GM19043 (cell line): ENCODE data around the gene DMBT1.
"Not testable (repeated sequence)": the region's sequence is repeated elsewhere in the genome, so short reads cannot be mapped to it uniquely, and the experiment has no call there.

ENCODE experiments used
- ATAC-seq: cut with Tn5 transposase; IDR thresholded peaks from one replicate; pipeline ENCODE4 v1.9.1; 2021; ENCODE audit warnings: low read depth; ENCODE audit not compliant: unreplicated experiment

DMBT1 gene

DNA sequence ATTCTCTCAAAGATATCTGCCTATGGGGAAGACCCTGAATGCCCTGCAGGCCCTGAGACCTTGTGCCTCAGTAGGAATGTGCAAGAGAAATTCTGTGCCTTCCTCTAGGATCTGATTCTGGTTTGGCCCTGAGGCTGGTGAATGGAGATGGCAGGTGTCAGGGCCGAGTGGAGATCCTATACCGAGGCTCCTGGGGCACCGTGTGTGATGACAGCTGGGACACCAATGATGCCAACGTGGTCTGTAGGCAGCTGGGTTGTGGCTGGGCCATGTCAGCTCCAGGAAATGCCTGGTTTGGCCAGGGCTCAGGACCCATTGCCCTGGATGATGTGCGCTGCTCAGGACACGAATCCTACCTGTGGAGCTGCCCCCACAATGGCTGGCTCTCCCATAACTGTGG lies 15.7 kb downstream of the DMBT1 start:
- no peak for ATAC-seq

DNA sequence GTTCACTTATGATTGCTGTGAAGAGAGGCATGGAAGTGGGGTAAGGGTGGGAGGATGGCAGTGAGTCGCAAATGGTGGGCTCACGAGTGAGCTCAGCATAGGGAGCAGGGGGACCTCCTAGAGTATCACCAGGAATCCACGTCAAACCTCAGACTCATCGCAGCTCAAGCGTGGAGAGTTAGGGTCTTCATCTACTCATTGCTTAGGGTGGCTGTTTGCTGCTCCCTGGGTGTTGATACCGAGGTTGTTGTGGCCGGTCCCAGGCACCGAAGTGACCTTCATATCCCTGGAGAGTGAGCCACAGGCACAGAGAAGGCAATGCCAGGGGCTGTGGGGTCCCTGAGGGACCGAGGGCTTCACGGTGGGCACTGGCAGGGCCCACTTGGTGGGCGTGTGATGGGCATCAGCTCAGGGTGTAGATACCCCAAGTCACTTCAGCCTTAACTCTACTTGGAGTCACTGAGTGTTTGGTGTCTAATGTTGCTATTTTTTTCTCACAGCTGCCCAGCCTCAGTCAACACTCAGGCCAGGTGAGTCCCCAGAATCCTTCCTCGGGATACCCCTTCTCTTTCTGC lies 16.8 kb downstream of the DMBT1 start:
- no peak for ATAC-seq

DNA sequence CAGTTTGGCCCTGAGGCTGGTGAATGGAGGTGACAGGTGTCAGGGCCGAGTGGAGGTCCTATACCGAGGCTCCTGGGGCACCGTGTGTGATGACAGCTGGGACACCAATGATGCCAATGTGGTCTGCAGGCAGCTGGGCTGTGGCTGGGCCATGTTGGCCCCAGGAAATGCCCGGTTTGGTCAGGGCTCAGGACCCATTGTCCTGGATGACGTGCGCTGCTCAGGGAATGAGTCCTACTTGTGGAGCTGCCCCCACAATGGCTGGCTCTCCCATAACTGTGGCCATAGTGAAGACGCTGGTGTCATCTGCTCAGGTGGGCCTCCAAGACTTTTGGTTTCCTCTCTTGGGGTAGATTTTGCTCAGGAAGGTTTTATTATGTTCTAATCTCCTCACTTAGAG lies 25.5 kb downstream of the DMBT1 start:
- ATAC-seq: not testable (repeated sequence)

DNA sequence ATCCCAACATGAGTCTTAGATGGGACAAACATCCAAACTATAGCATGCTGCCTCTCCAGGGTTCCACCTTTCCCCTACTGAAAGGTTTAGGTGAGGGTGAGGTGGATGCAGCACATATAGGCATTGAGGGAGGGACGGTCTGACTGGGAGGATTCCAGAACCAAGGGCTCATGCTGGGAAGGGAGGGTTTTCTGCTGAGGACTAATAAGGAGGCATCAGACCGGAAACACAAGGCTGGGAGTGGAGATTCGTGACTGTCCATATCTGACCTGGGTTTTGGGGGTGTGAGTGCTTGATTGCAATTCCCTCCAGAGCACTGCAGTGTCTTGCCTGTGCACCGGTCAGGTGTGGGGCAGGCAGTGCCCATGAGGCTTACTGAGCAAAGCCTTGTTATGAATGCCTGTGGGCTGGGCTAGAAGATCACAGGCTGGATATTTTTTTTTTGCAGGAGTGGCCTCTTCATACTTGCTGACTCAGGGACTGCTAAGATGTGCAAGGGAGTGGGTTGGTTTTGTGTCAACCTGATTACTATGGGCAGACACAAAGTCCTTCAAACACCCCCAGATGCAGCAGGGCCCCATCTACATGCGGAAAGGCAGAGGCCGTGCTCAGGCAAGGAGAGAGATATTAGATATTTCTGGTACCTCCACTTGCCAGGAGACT lies 26.7 kb downstream of the DMBT1 start:
- no peak for ATAC-seq

DNA sequence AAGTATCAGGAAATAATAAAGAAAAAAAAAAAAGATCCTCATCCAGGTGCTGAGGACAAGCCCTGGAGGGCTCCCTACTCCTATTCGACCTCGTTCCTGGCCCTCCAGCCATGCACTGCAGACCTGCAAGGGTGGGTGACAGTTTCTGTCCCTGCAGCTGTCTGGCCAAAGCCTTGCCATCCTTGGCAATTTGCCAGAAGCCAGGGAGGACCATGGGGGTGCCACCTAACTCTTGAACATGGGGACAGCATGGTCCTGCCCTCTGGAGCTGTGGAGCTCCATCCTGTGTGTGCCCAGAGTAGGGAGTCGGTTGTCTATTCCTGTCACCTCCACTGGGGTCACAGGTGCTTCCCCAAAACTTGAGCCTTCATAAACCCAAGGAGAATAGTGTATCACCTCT lies 27.8 kb downstream of the DMBT1 start:
- ATAC-seq: no peak

DNA sequence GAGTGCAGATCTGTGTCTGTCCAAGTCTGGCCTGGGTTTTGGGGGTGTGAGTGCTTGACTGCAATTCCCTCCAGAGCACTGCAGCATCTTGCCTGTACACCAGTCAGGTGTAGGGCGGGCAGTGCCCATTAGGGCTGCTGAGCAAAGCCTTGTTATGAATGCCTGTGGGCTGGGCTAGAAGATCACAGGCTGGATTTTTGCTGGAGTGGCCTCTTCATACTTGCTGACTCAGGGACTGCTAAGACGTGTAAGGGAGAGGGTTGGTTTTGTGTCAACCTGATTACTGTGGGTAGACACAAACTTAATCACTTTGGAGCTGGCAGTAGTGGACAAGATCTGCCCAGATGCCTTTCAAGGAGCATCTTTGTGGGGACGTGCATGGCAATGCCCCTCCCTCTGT lies 29.6 kb downstream of the DMBT1 start:
- no peak for ATAC-seq

DNA sequence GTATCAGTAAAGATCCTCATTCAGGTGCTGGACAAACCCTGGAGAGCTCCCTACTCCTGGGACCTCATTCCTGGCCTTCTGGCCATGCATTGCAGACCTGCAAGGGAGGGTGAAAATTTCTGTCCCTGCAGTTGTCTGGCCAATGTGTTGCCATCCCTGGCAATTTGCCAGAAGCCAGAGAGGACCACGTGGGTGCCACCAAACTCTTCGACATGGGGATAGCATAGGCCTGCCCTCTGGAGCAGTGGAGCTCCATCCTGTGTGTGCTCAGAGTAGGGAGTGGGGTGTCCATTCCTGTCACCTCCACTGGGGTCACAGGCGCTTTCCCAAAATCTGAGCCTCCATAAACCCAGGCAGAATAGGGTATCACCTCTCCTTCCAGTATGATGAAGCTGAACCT lies 31.2 kb downstream of the DMBT1 start:
- no peak for ATAC-seq

DNA sequence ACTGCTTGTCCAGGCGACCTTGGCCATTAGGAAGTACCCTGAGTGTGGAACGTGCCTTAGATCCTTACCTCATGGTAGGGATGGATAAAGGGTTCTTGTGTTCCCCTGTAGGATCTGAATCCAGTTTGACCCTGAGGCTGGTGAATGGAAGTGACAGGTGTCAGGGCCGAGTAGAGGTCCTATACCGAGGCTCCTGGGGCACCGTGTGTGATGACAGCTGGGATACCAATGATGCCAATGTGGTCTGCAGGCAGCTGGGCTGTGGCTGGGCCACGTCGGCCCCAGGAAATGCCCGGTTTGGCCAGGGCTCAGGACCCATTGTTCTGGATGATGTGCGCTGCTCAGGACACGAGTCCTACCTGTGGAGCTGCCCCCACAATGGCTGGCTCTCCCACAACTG lies 31.6 kb downstream of the DMBT1 start:
- ATAC-seq: no peak

DNA sequence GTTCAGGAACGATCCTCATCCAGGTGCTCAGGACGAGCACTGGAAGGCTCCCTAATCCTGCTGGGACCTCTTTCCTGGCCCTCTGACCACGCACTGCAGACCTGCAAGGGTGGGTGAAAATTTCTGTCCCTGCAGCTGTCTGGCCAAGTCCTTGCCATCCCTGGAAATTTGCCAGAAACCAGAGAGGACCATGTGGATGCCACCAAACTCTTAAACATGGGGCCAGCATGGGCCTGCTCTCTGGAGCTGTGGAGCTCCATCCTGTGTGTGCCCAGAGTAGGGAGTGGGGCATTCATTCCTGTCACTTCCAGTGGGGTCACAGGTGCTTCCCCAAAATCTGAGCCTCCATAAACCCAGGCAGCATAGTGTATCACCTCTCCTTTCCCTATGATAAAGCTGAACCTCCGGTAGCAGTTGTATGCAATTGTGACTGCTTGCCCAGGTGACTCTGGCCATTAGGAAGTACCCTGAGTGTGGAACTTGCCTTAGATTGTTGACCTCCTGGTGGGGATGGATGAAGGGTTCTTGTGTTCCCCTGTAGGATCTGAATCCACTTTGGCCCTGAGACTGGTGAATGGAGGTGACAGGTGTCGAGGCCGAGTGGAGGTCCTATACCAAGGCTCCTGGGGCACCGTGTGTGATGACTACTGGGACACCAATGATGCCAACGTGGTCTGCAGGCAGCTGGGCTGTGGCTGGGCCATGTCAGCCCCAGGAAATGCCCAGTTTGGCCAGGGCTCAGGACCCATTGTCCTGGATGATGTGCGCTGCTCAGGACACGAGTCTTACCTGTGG lies 57.1 kb downstream of the DMBT1 start:
- no peak for ATAC-seq

DNA sequence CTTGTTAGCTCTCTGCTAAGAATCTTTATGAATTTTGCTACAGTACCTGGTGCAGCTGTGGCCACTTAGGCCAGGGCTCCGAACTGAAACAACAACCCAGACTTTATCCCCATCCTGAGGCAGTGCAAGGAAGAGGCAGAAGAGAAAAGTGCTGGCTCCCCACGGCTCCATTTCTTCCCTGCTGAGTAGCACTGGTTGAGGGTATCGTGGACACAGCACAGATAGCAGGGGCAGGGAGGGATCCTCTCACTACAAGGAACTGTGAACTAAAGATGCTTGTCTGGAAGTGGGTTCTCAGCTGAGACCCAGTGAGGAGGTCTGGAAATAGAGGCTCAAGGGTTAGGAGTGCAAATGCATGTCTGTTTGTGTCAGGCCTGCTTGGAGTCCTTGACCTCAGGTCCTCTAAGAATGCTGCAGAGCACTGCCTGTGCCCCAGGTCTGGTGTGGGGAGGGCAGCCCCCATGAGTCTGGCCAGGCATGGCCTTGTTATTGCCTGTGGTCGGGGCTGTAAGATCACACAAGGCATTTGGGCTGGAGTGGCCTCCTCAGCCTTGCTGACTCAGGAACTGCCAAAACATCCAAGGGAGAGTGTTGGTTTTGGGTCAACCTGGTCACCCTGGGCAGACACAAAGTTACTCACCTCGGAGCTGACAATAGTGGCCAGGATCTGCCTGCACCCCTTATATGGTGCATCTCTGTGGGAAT lies 58.1 kb downstream of the DMBT1 start:
- no peak for ATAC-seq

DNA sequence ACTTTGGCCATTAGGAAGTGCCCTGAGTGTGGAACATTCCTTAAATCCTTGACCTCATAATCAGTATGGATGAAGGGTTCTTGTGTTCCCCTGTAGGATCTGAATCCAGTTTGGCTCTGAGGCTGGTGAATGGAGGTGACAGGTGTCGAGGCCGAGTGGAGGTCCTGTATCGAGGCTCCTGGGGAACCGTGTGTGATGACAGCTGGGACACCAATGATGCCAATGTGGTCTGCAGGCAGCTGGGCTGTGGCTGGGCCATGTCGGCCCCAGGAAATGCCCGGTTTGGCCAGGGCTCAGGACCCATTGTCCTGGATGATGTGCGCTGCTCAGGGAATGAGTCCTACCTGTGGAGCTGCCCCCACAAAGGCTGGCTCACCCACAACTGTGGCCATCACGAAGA lies 60.4 kb downstream of the DMBT1 start:
- ATAC-seq: not testable (repeated sequence)

DNA sequence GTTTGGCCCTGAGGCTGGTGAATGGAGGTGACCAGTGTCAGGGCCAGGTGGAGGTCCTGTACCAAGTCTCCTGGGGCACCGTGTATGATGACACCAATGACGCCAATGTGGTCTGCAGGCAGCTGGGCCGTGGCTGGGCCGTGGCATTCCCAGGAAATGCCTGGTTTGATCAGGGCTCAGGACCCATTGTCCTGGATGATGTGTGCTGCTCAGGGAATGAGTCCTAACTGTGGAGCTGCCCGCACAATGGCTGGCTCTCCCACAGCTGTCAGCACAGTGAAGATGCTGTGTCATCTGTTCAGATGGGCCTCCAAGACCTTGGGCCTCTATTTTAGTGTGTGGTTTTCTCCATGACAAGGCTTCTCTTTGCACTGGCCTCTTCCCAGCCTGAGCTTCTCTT lies 64.0 kb downstream of the DMBT1 start:
- no peak for ATAC-seq

DNA sequence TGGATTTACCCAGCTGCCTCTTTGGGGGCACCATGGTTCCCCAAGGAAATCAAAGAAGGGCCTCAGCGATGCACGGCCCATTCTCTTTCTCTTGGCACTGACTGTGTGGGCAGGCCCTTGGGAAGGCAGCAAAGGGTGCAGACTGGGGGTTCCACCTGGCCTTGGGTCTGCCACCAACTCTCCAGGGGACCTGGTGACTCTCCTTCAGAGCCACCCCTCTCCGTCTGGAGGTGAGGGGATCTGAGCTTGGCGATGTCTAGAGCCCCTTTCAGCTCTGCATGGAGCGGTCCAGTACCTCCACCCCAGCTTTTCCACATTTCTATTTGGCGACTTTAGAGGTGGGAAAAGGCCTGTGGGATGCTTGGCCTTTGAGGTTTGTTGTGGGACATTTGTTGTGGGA lies 70.0 kb downstream of the DMBT1 start:
- ATAC-seq: no peak

DNA sequence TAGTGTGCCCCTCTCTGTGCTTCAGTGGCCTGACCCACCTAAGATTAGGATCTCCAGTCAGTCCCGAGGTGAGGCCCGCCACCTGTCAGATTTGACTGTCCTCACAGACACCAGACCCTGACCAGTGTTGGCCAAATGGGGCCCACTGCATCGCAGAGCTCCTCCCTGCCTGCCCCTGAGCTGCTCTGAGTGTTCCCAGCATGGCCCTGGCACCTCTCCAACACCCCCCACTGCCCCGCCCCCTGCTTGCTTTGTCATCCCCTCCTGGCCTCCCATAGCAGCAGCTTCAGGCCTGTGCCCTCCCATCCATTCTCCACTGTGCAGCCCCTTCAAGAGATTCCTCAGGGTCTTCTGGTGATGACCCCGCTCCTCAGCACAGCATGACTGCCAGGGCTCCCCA lies 71.5 kb downstream of the DMBT1 start:
- ATAC-seq: no peak

DNA sequence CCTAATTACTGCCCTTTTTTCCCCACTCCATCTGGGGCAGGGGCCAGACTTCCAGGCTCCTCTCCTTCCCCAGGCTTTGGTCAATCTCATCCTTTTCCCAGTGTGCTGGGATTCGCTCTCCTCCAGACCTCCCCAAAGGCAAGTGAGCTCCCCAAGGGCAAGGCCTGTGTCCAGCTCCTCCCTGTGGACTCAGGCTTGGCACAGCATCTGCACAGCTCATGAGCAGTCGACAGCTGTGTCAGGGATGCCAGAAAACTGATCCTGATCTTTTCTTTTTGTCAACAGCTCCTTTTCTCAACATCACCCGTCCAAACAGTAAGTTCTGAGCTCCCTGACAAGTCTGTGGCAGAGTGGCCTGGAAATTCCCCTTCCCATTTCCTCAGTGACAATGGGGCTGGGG lies 72.0 kb downstream of the DMBT1 start:
- no peak for ATAC-seq

DNA sequence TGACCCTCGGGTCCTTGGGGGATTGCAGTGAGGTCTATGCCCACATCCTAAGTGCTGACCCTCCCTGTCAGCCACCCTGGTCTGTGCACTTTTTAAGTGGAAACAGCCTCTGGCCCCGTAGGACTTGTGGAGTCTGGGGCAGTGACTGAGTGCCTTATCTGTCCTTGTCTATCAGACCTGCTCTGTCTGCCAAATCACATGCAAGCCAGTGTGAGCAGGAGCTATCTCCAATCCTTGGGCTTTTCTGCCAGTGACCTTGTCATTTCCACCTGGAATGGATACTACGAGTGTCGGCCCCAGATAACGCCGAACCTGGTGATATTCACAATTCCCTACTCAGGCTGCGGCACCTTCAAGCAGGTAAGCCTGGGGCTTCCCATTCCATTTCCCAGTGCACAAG lies 76.4 kb downstream of the DMBT1 start:
- ATAC-seq: no peak

DNA sequence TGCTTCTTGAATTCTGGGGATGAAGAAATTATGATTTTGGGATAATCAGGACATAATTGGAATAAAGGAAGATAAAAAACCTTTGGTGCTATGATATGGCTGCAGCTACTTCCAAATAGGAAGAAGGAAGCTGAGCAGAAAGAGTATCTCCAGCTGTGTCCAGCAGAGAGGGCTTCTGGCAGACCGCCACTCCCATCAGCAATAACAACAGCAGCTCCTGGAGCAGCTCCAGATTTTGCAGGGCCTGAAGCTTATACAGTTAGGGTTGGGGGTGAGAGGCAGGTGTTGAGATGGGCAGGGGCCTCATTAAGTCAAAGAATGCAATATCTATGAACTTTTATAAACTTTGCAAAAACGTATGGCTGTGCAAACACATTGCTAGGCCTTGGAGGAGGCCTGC lies 76.8 kb downstream of the DMBT1 start:
- no peak for ATAC-seq

DNA sequence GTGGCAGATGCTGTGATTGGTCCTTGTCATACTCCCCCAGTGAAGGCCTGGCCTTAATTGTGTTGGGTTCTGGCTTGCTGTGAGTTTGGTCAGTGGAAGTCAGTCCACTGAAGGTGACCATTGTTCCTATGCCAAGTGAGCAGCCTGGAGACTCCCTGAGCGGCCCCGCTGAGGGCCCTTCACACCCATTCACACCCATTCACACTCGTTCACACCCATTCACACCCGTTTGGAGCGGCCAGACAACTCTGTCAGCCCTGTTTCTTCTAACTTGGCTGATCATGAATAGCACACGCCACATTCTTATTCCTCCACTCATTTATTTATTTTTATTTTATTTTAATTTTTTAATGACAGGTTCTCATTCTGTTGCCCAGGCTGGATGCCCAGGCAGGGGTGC lies 77.6 kb downstream of the DMBT1 start:
- no peak for ATAC-seq

DNA sequence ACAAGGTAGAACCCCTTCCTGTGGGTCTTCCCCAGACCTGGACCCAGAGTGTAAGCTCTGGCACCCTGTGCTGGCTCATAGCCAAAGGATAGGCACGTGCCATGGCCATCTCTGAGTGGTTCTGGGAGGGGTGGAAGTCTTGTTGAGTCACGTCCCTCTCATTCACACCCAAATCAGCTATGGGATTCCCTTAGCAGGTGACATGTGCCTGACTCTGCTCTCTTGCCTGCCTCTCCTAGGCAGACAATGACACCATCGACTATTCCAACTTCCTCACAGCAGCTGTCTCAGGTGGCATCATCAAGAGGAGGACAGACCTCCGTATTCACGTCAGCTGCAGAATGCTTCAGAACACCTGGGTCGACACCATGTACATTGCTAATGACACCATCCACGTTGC lies 79.2 kb downstream of the DMBT1 start:
- ATAC-seq: no peak

DNA sequence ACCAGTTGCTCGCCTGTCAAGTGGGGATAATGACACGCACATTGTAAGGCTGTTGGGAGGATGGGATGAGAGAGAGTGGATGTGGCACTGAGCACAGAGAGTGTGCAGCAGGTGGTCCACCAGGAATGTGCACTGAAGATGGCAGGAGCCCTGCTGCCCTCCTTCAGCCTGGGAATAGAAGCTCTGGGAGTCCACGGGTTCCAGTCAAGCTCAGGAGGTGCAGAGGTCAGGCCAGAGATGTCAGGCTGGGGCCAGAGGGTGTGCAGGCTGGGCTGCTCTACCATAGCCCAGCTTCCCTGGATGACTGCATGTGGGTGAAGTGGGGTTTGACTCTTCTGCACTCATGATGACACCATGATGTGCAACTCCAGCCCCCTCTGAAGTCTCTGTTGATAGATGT lies 80.4 kb downstream of the DMBT1 start:
- ATAC-seq: no peak
